Stomach (tissue), 4 donors: ENCODE results near the gene NCKAP5L.

ENCODE experiments used
- EP300 ChIP-seq: sonication (generic); formaldehyde crosslinking; IDR thresholded peaks from one replicate; pipeline ENCODE4 v1.6.1; 2017; ENCODE audit warnings: antibody characterized with exemption
- POLR2A ChIP-seq, 4 donors: fragments of 450-650 bp; IDR thresholded peaks; one replicate each; pipeline ENCODE4 v1.6.1; 2016; ENCODE audit warnings: antibody characterized with exemption in 4 of 4, control low read depth in 2 of 4, mild to moderate bottlenecking in 1 of 4, moderate library complexity in 1 of 4
- POLR2AphosphoS5 ChIP-seq, 3 donors: sonication (generic); formaldehyde crosslinking; IDR thresholded peaks; one replicate each; pipeline ENCODE4 v1.6.1; 2016; ENCODE audit warnings: antibody characterized with exemption in 3 of 3
- TF ChIP-seq, protein P1 (sequence below), 7 experiments: fragments of 450-650 bp in 4 of 7; fragments of 200-600 bp in 3 of 7; sonication (generic) in 3 of 7; IDR thresholded peaks; one replicate each; pipeline ENCODE4 v1.5.1; 2016 to 2019; ENCODE audit warnings: antibody characterized with exemption in 7 of 7, control low read depth in 2 of 7, mild to moderate bottlenecking in 1 of 7

DNA sequence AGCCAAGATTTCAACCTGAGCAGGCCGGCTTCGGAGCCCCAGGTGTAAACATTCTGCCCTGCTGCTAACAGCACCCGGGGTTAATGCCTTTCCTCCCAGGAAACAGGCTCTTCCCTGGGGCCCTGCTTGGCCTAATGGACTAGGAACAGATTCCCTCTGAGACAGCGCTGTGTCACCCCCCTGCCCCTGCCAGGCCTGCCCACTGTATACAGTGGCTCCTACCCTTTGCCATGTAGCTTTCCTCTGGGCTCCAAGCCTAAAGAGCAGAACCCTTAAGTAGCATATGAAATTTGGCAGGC lies 43.0 kb upstream of the NCKAP5L start:
- no peak for TF ChIP-seq POLR2AphosphoS5 (IDR thresholded peaks at IDR 0.05)
- TF ChIP-seq, protein P1, sequence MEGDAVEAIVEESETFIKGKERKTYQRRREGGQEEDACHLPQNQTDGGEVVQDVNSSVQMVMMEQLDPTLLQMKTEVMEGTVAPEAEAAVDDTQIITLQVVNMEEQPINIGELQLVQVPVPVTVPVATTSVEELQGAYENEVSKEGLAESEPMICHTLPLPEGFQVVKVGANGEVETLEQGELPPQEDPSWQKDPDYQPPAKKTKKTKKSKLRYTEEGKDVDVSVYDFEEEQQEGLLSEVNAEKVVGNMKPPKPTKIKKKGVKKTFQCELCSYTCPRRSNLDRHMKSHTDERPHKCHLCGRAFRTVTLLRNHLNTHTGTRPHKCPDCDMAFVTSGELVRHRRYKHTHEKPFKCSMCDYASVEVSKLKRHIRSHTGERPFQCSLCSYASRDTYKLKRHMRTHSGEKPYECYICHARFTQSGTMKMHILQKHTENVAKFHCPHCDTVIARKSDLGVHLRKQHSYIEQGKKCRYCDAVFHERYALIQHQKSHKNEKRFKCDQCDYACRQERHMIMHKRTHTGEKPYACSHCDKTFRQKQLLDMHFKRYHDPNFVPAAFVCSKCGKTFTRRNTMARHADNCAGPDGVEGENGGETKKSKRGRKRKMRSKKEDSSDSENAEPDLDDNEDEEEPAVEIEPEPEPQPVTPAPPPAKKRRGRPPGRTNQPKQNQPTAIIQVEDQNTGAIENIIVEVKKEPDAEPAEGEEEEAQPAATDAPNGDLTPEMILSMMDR (IDR thresholded peaks at IDR 0.05) = no peak
- no peak for TF ChIP-seq EP300
- no peak for TF ChIP-seq POLR2A (IDR thresholded peaks at IDR 0.05)
